GM21367 (cell line): ENCODE data around the gene TNS2.

Source experiments
- ATAC-seq: cut with Tn5 transposase; IDR thresholded peaks from one replicate; pipeline ENCODE4 v1.9.1; 2021; ENCODE audit not compliant: unreplicated experiment

Gene TNS2

GRCh38 chr12:53056296-53056695 is 6.4 kb downstream of the TNS2 start:
- no peak for ATAC-seq

- ATAC-seq: no peak
These were observed 7.0 kb downstream of the TNS2 start for GRCh38 chr12:53056901-53057300.

GRCh38 chr12:53057816-53058500 is 8.1 kb downstream of the TNS2 start:
- no peak for ATAC-seq

- no peak for ATAC-seq
These were observed 9.0 kb downstream of the TNS2 start for GRCh38 chr12:53058674-53059433.

- ATAC-seq: no peak
These were observed 9.7 kb downstream of the TNS2 start for GRCh38 chr12:53059434-53060063.

- ATAC-seq: no peak
These were observed 10.3 kb downstream of the TNS2 start for GRCh38 chr12:53060064-53060720.

GRCh38 chr12:53060721-53061276 is 10.9 kb downstream of the TNS2 start:
- no peak for ATAC-seq

- no peak for ATAC-seq
These were observed 11.6 kb downstream of the TNS2 start for GRCh38 chr12:53061404-53062010.

- no peak for ATAC-seq
These were observed 12.4 kb downstream of the TNS2 start for GRCh38 chr12:53062011-53062961.

- ATAC-seq: no peak
These were observed 13.3 kb downstream of the TNS2 start for GRCh38 chr12:53062977-53063707.

- ATAC-seq: no peak
These were observed 14.1 kb downstream of the TNS2 start for GRCh38 chr12:53063708-53064612.

GRCh38 chr12:53064613-53065436 is 15.0 kb downstream of the TNS2 start:
- no peak for ATAC-seq

GRCh38 chr12:53065470-53065869 is 15.6 kb downstream of the TNS2 start:
- no peak for ATAC-seq

- ATAC-seq: no peak
These were observed 16.4 kb downstream of the TNS2 start for GRCh38 chr12:53065975-53066931.

GRCh38 chr12:53067074-53067992 is 17.5 kb downstream of the TNS2 start:
- ATAC-seq: no peak
